GM21367 (cell line): Measurements from ENCODE around the gene TAPBP.
"Not testable (repeated sequence)": the region's sequence is repeated elsewhere in the genome, so short reads cannot be mapped to it uniquely, and the experiment has no call there.

Experiments
- ATAC-seq: cut with Tn5 transposase; IDR thresholded peaks from one replicate; pipeline ENCODE4 v1.9.1; 2021; ENCODE audit not compliant: unreplicated experiment

The TAPBP gene

DNA sequence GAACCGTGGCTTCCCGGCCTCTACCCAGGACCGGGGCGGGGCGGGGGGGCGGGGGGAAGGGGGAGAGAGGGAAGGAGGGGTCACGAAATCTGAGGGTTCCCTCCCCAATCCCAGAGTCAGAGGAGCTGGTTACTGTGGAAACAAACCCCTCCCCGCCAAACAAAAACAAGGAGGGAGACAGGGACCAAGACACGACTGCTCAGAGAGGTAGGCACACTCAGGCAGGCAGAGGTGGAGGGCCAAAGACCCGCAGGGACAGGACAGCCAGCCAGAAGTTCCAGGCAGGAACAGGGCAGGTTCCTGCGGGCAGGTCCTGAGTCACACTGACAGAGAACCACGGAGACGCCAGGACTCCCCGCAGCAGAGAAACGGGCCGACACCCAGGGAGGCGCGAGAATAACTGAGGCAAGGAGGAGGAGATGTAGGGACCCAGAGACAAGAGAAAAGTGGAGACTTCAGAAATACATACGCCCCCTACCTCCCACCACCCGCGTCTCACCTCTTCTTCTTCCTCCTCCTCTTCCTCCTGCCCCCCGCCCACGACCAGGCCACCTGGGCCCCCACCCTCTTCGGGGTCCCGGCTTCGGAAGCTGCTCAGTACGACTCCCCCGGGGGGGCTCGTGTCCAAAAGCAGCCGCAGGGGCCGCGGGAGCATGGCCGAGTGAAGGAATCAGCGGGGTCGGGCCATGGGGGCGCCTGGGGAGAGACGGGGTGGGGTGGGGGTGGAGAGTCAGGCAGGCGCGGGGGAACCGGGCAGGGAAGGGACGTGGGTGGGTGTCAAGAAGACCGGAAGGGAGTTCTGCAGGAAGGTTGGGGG, 15.7 kb downstream of the TAPBP start:
- ATAC-seq: no peak

DNA sequence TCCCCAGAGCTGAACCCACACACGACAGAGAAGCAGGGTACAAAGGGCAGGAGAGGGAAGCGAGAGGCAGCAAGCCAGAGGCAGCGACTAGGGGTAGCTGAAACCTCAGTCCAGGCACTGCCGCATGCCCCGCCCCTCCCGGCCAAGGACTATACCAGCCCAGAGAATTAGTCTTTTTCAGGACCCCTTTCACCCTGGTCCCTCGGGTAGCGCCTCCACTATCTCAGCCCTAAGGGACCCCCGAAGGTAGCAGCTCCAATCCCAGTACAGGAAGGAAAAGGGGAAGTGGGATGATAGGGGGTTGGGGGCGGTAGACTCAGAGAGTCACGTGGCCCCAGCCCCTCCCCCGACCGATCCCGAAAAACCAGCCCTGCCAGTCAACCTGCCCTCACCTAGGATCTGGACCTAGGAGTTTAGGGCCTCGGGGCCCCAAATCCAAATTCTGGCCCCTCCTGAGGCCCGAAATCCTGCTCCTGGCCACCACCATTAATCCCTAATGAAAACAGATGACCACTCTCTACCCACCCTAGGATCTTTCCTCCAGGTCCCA, 16.4 kb downstream of the TAPBP start:
- ATAC-seq: no peak

DNA sequence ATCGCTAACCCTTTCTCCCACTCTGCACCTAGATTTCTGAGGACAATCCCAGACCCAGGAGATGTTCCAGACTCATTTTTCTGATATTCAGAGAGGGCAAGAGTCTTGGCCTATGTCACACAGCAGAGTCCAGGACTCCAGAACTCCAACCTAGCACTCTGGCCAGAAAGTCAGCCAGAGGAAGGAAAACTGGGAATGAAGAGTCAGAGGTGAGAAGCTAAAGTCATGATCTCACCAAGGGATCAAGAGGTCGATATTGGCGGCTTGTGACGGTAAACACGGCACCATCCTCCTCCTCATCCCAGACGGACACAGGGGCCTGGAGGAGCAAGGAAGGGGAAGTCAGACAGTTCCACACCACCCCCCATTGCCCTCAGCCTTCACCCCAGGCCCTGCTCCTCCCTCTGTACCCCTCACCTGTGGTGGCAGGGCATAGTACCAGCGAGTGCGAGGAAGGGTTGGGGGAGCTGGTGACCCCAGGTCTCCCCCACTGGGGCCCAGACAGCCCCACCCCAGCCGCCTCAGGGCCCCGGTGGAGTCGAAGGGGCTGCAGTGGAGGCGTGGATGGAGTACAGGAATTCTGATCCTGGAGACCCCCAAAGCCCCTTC, 17.0 kb downstream of the TAPBP start:
- no peak for ATAC-seq

DNA sequence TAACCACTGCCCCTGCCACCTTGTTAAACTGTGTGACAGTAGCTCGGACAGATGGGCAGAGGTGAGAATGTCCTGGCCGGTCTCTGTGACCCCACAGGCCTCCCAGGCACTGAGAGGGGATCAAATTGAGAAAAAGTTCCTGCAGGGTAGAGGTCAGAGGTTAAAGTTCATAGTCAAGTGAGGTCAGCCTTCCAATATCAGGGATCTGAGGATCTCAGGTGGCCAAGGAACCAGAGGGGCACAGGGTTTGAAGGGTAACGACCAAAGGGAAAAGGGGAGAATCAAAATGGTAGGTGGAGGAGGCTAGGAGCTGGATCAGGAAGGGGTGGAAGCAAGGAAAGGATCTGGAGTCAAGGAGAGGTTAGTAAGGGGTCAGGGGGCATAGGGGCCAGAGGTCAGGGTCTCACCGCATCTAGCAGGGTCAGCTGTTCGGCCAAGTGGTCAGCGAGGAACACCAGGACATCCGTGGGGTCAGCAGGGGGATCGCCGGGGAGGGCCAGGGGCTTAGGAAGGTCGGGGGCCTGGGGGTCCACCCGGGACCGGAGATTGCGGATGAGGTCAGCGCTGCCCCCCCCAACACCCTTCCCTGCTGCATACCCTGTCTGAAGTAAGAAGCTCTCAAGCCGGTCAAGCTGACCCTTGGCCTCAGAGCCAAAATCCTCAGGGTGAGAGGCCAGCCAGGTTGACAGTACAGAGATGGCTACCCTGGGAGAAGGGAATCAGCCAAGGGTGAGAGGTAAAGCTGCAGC, 18.1 kb downstream of the TAPBP start:
- no peak for ATAC-seq

DNA sequence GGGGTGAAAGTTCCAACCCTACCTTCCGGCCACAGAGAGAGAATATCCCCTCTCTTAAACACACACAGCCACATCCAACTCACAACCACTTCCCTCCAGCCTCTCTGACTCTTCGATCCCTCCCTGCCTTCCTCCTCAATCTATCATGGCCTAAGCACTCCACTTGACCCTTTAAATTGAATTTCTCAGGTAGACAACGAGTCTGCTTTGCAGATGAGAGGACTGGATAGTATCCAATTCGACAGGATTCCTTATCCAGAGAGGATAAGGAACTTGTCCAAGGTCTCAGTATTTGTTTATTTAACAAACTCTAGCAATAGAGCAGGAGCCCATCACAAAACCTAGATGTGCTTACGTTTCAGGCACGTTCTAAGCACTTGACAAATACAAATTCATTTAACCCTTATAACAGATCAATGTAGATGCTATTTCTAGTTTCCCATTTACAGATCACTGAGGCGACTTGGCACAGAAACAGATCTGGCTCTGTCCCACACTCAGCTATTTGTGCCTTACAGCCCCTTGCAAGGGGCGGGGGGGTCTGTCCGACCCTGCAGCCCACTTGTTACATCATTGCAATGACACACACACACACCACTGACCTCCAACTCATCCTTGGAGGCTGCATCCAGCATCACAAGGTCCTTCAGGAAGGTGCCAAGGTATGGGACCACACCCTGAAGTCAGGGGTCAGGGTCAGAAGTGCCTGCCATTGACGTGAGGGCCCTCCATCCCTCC, 19.6 kb downstream of the TAPBP start:
- ATAC-seq: no peak

DNA sequence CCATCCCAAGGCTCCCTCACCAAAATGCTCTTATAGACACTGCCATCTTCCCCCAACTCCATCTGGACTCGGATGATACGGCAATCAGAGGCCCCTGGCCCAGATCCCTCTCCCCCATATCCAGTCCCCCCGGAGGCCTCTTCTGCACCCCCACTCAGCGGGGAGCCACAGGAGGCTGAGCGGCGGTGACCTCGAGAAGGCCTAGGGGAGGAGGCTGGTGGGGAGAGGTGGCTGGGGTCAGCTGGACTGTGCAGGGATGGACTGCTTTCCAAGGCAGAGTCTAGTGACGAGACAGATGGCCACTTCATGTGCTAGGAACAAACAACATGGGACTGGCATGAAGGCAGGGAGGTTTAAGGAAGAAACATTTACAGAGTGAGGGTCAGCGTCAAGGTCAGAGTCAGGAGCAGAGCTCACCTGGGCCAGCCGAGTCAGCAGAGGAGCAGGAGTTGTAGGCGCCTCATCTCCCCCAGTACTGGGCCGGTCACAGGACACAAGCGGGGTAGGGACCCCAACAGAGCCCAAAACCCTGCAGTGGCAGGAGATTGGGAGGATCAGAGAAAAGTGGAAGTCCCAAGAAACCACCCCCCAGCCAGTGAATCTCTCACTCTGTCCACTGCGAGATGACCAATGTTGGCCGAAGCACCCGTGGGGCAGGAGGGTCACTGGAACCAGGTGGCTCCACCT, 20.7 kb downstream of the TAPBP start:
- ATAC-seq: no peak

DNA sequence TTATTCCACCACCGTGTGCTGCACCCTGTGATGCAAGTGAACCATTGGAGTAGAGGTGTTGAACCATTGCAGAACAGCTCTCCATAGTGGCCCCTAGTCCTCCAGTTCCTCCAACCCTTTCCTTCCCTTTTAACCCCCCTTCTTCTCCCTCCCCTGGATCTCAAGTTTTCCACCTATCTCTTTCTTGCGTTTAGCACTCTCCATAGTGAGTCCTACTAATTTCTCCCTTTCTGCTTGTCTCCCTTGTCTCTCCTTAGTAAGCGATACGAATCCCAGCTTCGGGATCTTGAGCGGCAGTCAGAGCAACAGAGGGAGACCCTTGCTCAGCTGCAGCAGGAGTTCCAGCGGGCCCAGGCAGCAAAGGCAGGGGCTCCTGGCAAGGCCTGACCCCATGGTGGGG, 23.4 kb downstream of the TAPBP start:
- no peak for ATAC-seq

DNA sequence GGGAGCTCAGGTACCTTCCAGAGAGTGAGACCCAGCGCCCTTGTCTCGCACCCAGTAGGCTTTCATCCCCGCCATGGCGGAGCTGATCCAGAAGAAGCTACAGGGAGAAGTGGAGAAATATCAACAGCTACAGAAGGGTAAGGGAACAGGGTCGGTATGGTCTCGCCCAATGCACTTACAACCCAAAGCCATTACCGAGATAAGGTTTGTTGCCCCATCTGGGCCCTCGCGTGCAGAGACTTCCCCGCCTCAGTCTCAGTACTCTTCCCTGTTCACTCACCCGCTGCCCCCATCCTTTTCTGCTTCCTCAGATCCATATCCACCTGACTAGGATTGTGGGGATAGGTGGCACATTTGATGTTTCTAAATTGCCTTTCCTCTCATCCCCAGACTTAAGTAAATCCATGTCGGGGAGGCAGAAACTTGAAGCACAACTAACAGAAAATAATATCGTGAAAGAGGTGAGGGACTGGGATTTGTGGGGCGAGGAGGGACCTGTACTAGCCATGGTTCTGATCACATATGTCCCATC, 24.0 kb downstream of the TAPBP start:
- ATAC-seq: no peak

DNA sequence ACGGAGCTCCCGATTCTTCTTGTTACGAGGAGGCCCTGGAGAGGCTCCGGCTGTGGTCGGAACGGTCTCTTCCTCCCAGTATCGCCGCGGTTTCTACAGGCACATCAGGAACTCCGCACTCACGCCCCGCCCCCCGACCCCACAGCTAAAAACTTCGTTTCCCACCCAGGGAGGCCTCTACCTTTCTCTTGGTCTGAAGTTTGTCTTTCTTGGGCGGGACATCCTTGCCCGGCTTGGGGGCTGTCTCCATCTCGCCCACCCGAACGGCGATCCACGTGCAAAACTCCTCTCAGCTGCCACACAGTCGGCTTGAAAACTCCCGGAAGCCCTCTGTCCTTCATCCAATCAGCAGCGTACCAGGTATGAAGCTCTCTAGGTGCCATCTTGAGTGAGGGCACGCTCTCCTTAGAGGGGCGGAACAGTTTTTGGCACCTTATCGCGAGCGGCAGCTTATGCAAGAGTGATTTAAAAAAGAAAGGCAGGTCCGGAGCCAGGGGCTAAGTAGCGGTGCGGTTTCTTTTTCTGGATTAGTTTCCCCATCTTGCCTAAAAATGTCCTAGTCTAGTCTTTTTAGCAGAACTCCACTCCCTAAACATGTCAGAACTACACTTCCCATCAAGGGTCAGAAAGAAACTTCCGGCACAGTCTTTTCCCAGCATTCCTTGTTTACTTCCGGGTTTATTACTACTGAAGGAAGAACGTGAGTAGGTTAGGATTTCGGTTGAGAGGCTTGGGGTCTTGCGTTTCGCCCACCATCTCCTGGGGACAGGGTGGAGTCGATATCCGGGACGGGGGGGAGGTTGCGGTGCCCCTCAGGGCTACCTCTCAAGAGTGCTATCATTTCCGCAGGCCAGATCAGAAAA, 24.7 kb downstream of the TAPBP start, which contains the start of the genes PFDN6 and WDR46:
PFDN6 (plus strand) TSS at position 681 of the 863 bp plus-strand sequence. CDS start 256 bp downstream, outside the sequence.
WDR46 (minus strand) TSS at position 319 of the 863 bp plus-strand sequence; CDS start at position 250, 69 bp downstream.
- ATAC-seq: peak; percentile 64

DNA sequence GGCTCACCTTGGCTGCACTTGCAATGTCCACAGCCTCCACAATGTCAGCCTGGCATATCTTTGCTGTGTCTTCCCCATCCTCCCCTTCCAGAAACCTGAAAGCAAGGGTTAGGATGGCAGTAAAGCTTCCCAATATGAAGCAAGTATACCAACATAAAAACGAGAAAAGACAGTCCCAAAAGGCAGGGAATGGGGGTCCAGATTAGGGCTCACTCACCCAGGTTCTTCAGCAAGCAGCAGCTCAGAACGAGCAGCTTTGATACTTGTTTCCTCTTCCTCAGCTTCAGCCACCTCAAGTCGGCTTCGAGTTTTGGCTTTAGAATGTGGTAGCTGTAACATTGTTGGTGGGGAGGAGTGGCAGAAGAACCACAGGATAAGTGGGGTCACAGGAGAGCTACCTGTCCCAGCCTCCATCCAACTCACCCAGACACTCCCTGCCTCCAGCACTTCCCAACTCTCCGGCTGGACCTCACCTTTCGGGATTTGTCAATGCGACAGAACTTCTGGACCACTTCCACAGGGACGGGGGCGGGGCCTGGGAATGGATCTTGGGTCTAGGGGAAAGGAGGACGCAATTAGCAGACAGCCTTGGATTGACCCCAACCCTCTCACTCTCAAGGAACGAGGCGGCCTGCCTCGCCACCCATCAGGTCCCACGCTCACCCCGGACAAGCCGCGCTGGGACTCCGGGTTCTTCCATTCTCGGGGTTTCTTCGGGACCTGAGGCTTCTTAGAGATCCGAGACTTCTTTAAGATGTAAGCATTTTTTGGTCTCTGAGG, 25.5 kb downstream of the TAPBP start:
- no peak for ATAC-seq

DNA sequence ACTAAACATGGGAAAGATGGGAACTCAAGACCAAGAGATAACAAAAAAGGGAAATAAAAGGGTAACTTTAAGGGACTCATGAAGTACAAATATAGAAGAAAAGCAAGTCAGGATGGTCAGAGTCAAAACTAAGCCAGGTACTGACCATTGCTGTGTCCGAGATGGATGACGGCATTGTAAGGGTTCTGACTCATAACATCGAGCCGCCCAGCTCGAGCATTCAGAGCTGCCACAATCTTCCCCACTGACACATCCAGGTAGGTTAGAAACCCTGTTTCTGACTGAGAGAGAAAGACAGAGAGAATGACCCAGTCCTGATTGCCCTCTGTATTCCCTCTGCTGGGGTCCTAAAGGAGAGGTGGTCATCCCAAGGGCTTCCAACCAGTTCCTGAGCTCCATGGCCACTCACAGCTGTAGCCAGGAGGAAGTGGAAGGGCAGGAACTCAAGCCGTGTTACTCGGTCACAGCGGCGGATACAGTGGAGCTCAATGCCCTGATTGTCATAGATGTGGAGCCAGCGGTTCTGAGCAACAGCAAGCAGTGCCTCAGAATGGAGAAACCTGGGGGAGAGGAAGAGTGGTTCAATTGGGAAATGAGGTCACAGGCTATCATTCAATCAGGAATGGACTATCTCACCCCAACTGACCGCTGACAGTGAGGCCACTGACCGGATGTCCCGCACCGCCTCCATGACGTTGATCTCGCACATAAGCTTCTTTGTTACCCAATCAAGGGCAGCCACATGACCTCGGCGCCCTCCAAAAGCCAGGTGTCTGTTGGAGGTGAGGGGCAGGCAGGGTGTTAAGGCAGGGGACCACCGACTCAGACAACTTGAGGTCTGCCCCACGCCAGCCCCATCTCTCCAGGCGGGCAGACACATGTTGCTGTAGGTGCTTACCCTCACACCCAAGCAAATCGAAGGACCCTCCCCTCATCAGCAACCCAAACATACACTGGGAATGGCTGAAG, 26.6 kb downstream of the TAPBP start:
- ATAC-seq: no peak

DNA sequence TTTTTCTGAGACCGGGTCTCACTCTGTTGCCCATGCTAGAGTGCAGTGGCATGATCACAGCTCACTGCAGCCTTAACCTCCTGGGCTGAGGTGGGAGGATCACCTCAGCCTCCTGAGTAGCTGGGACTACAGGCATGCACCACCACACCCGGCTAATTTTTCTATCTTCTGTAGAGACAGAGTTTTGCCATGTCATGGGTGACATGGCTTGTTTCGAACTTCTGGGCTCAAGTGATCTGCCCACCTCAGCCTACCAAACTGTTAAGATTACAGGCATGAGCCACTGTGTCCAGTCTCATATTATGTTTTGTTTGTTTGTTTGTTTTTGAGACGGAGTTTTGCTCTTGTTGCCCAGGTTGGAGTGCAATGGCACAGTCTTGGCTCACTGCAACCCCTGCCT, 28.7 kb downstream of the TAPBP start:
- ATAC-seq: not testable (repeated sequence)

DNA sequence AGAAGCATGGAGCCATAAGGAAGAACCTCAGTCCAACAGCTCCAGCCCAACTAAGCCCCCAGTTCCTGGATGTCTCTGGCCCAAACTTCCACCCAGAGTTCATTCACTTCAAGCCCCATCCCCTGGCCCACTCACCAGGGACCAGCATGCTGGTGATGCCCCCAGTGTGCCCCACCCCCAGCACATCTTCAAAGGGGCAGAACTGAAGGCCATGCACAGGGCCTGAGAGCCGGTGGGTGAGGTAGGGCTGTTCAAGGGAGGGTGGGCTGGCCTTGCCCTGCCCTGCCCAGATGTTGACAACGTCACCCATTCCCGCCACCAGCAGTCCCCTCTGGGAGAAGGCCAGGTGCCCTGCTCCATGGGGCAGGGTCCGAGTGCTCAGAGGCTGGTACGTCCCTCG, 33.3 kb downstream of the TAPBP start:
- no peak for ATAC-seq

DNA sequence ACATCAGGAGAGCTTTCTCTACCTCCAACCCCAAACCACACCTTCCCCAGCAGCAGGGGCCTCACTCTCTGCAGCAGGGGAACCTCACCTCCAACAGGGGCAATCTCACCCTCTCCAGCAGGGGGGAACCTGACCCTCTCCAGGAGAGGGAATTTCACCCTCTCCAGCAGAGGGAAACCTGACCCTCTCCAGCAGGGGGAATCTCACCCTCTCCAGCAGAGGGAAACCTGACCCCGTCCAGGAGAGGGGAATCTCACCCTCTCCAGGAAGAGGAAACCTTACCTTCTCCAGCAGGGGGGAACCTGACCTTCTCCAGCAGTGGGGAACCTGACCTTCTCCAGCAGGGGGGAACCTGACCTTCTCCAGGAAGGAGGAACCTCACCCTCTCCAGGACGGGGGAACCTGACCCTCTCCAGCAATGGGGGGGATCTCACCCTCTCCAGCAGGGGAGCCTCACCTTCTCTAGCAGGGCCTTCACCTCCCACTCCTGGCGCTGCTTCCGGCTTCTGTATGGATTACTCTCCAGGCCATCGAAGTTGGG, 33.8 kb downstream of the TAPBP start:
- no peak for ATAC-seq

DNA sequence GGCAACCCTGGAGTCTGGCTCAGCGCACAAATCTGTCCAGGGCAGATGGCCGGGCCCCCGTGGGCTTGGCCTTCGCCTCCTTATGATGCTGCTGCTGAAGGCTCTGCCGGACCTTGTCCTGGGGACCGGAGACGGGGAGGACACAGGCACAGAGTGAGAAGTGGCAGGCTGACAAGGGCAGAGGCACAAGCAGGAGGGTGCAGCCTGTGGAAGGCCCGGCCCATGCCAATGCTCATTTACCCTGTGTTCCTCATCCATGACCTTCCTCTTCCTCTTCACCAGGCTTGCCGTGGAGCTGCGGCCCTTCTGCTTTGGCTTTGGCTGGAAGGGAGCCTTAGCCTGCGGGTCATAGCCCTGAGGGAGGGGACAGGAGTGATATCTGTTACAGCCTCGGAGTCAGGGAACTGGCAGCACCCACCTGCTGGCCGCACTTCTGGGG, 34.6 kb downstream of the TAPBP start:
- ATAC-seq: no peak

DNA sequence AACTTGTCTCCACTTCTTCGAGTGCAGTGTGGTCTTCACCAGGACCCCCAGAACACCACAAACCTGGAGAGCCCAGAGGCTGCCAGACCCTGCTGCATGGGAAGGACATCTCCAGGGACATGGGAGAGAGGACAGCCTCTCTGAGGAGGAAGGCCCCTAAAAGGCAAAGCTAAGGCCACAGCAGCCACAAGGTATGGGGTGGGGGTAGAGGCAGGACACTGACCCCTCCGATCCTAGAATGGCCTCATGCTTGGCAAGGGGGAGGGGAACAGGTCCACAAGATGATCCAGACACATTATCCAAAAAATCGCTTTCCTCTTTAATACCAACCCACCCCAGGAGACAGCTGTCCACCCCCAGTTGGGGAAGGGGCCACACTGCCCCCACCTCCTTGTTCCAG, 35.1 kb downstream of the TAPBP start:
- ATAC-seq: no peak

DNA sequence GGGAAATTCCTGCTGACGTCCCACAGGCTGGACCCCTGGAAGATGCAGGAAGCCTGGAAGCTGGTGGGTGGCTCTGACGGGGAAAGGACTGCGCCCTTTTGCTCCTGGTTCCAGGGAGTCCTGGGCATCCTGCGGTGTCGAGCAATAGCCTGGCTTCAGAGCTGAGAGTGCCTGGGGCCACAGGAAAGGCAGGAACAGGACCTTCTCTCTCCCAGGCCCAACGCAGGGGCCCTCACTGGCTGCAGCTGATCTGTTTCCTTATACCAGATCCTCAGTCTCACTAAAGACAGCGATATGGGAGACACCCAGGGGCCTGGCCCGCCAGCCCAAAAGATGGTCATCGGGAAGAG, 35.5 kb downstream of the TAPBP start:
- ATAC-seq: no peak
